GM12878 (cell line): ENCODE results near the gene HS3ST3A1. TPM values are rescaled to one million over a fixed set of nuclear protein-coding genes. Genes with fewer than 3 reads are reported as not detected.

Experiments used
- ATAC-seq: fragments of 200-7000 bp; cut with Tn5 transposase; 3 replicates; pipeline ENCODE4 v1.9.1; 2020; ENCODE audit warnings: mild to moderate bottlenecking, moderate library complexity
- BruUV-seq: library from RNA; stranded (reverse); fragments of 400-500 nt; replicated peaks from 2 replicates; lab custom pipeline; 2021; lab: Mats Ljungman, UMichigan
- CTCF ChIA-PET: fragments of 300-600 bp; sonication (Branson Sonifier 250); formaldehyde crosslinking; extraction: SDS; loops from one replicate; lab custom pipeline; 2021; ENCODE audit warnings: inconsistent platforms; lab: Yijun Ruan, JAX
- POLR2A ChIA-PET: fragments of 350-600 bp; formaldehyde crosslinking; extraction: SDS; loops from one replicate; lab custom pipeline; 2021; ENCODE audit warnings: inconsistent platforms; lab: Charles Lee
- RAD21 ChIA-PET: fragments of 300-600 bp; sonication (Branson Sonifier 250); formaldehyde crosslinking; loops from one replicate; lab custom pipeline; 2023; ENCODE audit warnings: antibody characterized with exemption; ENCODE audit not compliant: unreplicated experiment; lab: Charles Lee
- SMC1A ChIA-PET: fragments of 300-600 bp; sonication (Branson Sonifier 250); formaldehyde crosslinking; loops from one replicate; lab custom pipeline; 2023; ENCODE audit not compliant: unreplicated experiment, uncharacterized antibody; lab: Charles Lee
- DNase-seq: peaks from one replicate; pipeline ENCODE4 v3.0.0-alpha.2; 2011; ENCODE audit warnings: low read depth, low spot score
- FAIRE-seq: peaks from 3 replicates; lab custom pipeline; 2011; peaks lifted over from hg19 to GRCh38; lab: Jason Lieb, UNC
- H2AFZ ChIP-seq: 2 replicates; pipeline ENCODE4 v1.6.0; 2011; ENCODE audit warnings: low read depth, low read length, control low read depth; ENCODE audit not compliant: control insufficient read depth
- H3K27ac ChIP-seq: 2 replicates; pipeline ENCODE4 v1.5.1; 2011; ENCODE audit warnings: control low read depth; ENCODE audit not compliant: control insufficient read depth, insufficient read depth
- H3K27me3 ChIP-seq, 2 experiments: replicated peaks in 1 of 2; 2 replicates each; pipeline versions ENCODE4 v1.6.0 to v1.6.1; 2011; ENCODE audit warnings: low read length in 1 of 2; ENCODE audit not compliant: control insufficient read depth in 2 of 2, insufficient read depth in 2 of 2
- H3K36me3 ChIP-seq, 2 experiments: 2 replicates each; pipeline ENCODE4 v1.5.1; 2011; ENCODE audit warnings: low read length in 1 of 2; ENCODE audit not compliant: control insufficient read depth in 2 of 2, insufficient read depth in 2 of 2
- H3K4me1 ChIP-seq: 2 replicates; pipeline ENCODE4 v1.6.1; 2011; ENCODE audit warnings: mild to moderate bottlenecking, low read length, moderate library complexity, mixed read lengths; ENCODE audit not compliant: control insufficient read depth, insufficient read depth
- H3K4me2 ChIP-seq: 2 replicates; pipeline ENCODE4 v1.6.0; 2011; ENCODE audit warnings: control low read depth; ENCODE audit not compliant: control insufficient read depth, insufficient read depth
- H3K4me3 ChIP-seq: fragments of 200-600 bp; sonication (generic); 2 replicates; pipeline ENCODE4 v1.5.1; 2016
- H3K79me2 ChIP-seq: 2 replicates; pipeline ENCODE4 v1.6.0; 2011; ENCODE audit warnings: low read length; ENCODE audit not compliant: control insufficient read depth, insufficient read depth
- H3K9ac ChIP-seq: 2 replicates; pipeline ENCODE4 v1.8.0; 2011; ENCODE audit warnings: low read length, control low read depth, mixed read lengths; ENCODE audit not compliant: control insufficient read depth, insufficient read depth
- H3K9me3 ChIP-seq: replicated peaks from 3 replicates; pipeline ENCODE4 v1.5.1; 2011; ENCODE audit warnings: mild to moderate bottlenecking, low read length; ENCODE audit not compliant: control insufficient read depth, insufficient read depth
- H4K20me1 ChIP-seq: 2 replicates; pipeline ENCODE4 v1.6.0; 2011; ENCODE audit not compliant: control insufficient read depth, insufficient read depth
- ATF2 ChIP-seq: IDR thresholded peaks from 2 replicates; pipeline ENCODE4 v1.6.1; 2012; ENCODE audit warnings: low read length, inconsistent platforms
- BHLHE40 ChIP-seq, 2 experiments: fragments of 450-650 bp in 1 of 2; IDR thresholded peaks; 2 replicates each; pipeline ENCODE4 v1.6.1; 2011 to 2017; ENCODE audit warnings: low read depth in 2 of 2, borderline replicate concordance in 1 of 2, improper control_type of control experiment in 1 of 2, low read length in 1 of 2, mild to moderate bottlenecking in 1 of 2
- CHD2 ChIP-seq: IDR thresholded peaks from 2 replicates; pipeline ENCODE4 v1.6.1; 2011; ENCODE audit warnings: low read depth, low read length, improper control_type of control experiment, borderline replicate concordance
- DPF2 ChIP-seq: fragments of 450-650 bp; IDR thresholded peaks from 2 replicates; pipeline ENCODE4 v1.6.1; 2017; ENCODE audit warnings: mild to moderate bottlenecking
- GATAD2B ChIP-seq: fragments of 450-650 bp; conservative IDR thresholded peaks from 2 replicates; pipeline ENCODE4 v1.6.1; 2017; ENCODE audit warnings: low read depth, mild to moderate bottlenecking, moderate library complexity
- IKZF1 ChIP-seq: fragments of 450-650 bp; conservative IDR thresholded peaks from 2 replicates; pipeline ENCODE4 v1.6.1; 2017; ENCODE audit warnings: antibody characterized with exemption, mild to moderate bottlenecking
- PBX3 ChIP-seq: IDR thresholded peaks from 2 replicates; pipeline ENCODE4 v1.6.1; 2011; ENCODE audit warnings: mild to moderate bottlenecking, low read depth, low read length, moderate library complexity; ENCODE audit not compliant: insufficient replicate concordance
- PML ChIP-seq: IDR thresholded peaks from 2 replicates; pipeline ENCODE4 v1.6.1; 2012; ENCODE audit warnings: low read length, inconsistent platforms
- POLR2AphosphoS2 ChIP-seq: IDR thresholded peaks from 2 replicates; pipeline ENCODE4 v1.6.1; 2011; ENCODE audit warnings: low read depth, mild to moderate bottlenecking, low read length, improper control_type of control experiment, moderate library complexity
- PRDM15 ChIP-seq: fragments of 450-650 bp; formaldehyde crosslinking; IDR thresholded peaks from 2 replicates; pipeline ENCODE4 v1.4.0; 2020; ENCODE audit warnings: mild to moderate bottlenecking, moderate library complexity
- SMAD5 ChIP-seq: IDR thresholded peaks from 2 replicates; pipeline ENCODE4 v1.6.1; 2016; ENCODE audit warnings: antibody characterized with exemption, low read depth
- TARDBP ChIP-seq: IDR thresholded peaks from 2 replicates; pipeline ENCODE4 v1.6.1; 2016; ENCODE audit warnings: borderline replicate concordance
- ZBTB40 ChIP-seq: fragments of 450-650 bp; IDR thresholded peaks from 2 replicates; pipeline ENCODE4 v1.6.1; 2016; ENCODE audit warnings: mild to moderate bottlenecking, moderate library complexity, borderline replicate concordance
- ZNF207 ChIP-seq: fragments of 450-650 bp; IDR thresholded peaks from 2 replicates; pipeline ENCODE4 v1.6.1; 2014; ENCODE audit warnings: antibody characterized with exemption, mild to moderate bottlenecking, borderline replicate concordance
- ZZZ3 ChIP-seq: IDR thresholded peaks from 2 replicates; pipeline ENCODE4 v1.6.1; 2011; ENCODE audit warnings: low read depth; ENCODE audit not compliant: control insufficient read depth, insufficient read length
- WGBS: methylation state at CpG from one replicate; pipeline ENCODE4 v1.1.6; 2016; ENCODE audit warnings: low lambda C conversion rate; ENCODE audit not compliant: insufficient replicate concordance, insufficient coverage; ENCODE audit errors: missing lambda C conversion rate; 5-methylcytosine and 5-hydroxymethylcytosine counted together
- in situ Hi-C: fragments of 300-500 bp; cut with MboI; formaldehyde crosslinking; loops from 9 replicates; pipeline ENCODE4 v1.14.3; 2018; ENCODE audit warnings: mixed read lengths
- intact Hi-C: fragments of 100-400 bp; cut with micrococcal nuclease; formaldehyde crosslinking; loops from one replicate; pipeline ENCODE4 v1.14.2; 2022; ENCODE audit not compliant: unreplicated experiment
- polyA plus RNA-seq, 11 experiments: library from polyadenylated mRNA; depleted of rRNA in 4 of 11; unstranded in 6 of 11; stranded (reverse) in 5 of 11; fragments of >200 nt; fragmentation: Nextera tagmentation in 4 of 11; fragmentation: Illumina TruSeq in 1 of 11; extraction: Ambion mirVana in 4 of 11; extraction: Trizol in 1 of 11; gene quantifications; 1 replicate in 1 of 11; 2 replicates in 10 of 11; pipeline versions ENCODE4 v1.2.1 to v1.2.3, GENCODE V29; 2011 to 2016; ENCODE audit warnings: inconsistent platforms in 2 of 11, missing spikeins in 2 of 11, low read depth in 1 of 11
- total RNA-seq, 4 experiments: library from RNA; depleted of rRNA in 3 of 4; stranded (reverse); fragments of >200 nt in 3 of 4; fragmentation: Illumina TruSeq in 1 of 4; extraction: Trizol in 1 of 4; gene quantifications; 2 replicates each; pipeline versions ENCODE4 v1.2.1 to v1.2.3, GENCODE V29; 2013 to 2021

HS3ST3A1 gene
- total and polyA plus RNA-seq, 10 of the 15 experiments (the other 5 are each of a cell fraction or from before 2014, with no cell fraction given), result 0.24 to 0.26 TPM; not detected in 8

GRCh38 chr17:13465678-13466077, 136.1 kb downstream of the HS3ST3A1 start:
- ChIA-PET CTCF (no interaction called here), POLR2A (no interaction called here), SMC1A (no interaction called here), RAD21 (no interaction called here)
- Histone ChIP-seq H3K9ac (no peak overlapping the region), H2AFZ (no peak overlapping the region), H3K9me3 (no peaks in the 10 kb centered on the region; the same call in 2 of the 3 replicates), H3K79me2 (no peaks in the 10 kb centered on the region), H3K36me3 (no peaks in the 10 kb centered on the region), H4K20me1 (no peaks in the 10 kb centered on the region), H3K4me1 (no peaks in the 10 kb centered on the region), H3K4me3 (no peak overlapping the region), H3K27ac (no peak overlapping the region), H3K27me3 (no peaks in the 10 kb centered on the region), H3K4me2 (no peak overlapping the region)
- FAIRE-seq, result no peak
- DNase-seq, result no peak
- BruUV-seq, result no TSS peak
- intact Hi-C loops (no loop called here), in situ Hi-C loops (no loop called here)
- 29% methylated on average over 3 of the region's 3 CpGs for WGBS
- ATAC-seq, result no peak
- TF ChIP-seq PBX3 (no peak), ATF2 (no peak), GATAD2B (no peak), ZNF207 (no peak), POLR2AphosphoS2 (no peak), CHD2 (no peak), TARDBP (no peak), ZBTB40 (no peak), BHLHE40 (IDR thresholded peaks at IDR 0.05; ENCODE audit: borderline replicate concordance in 1 of 2, low read depth in 2 of 2, low read length in 1 of 2) (no peak), ZZZ3 (no peak), DPF2 (no peak), IKZF1 (no peak), SMAD5 (no peak), PML (no peak), PRDM15 (CRISPR knock-in tag) (no peak)
